SK-N-SH (cell line): ENCODE data around the gene CDCP1.

ENCODE experiments used
- CHD2 ChIP-seq: fragments of 150-350 bp; IDR thresholded peaks from 2 replicates; pipeline ENCODE4 v1.6.1; 2018; ENCODE audit warnings: low read length; ENCODE audit not compliant: partially characterized antibody
- EP300 ChIP-seq, 2 experiments: IDR thresholded peaks; 2 replicates each; pipeline versions ENCODE4 v1.4.0 to v1.6.1; 2012; ENCODE audit warnings: borderline replicate concordance in 1 of 2, low read depth in 1 of 2, low read length in 1 of 2
- EZH2phosphoT487 ChIP-seq: fragments of 200-600 bp; sonication (generic); IDR thresholded peaks from 2 replicates; pipeline ENCODE4 v1.6.1; 2017; ENCODE audit warnings: low read depth, mixed run types, mild to moderate bottlenecking, antibody characterized with exemption, moderate library complexity, borderline replicate concordance
- MXI1 ChIP-seq: IDR thresholded peaks from 2 replicates; pipeline ENCODE4 v1.6.1; 2012; ENCODE audit warnings: mild to moderate bottlenecking, low read depth, low read length, improper control_type of control experiment
- POLR2AphosphoS5 ChIP-seq: IDR thresholded peaks from 2 replicates; pipeline ENCODE4 v1.6.1; 2012; ENCODE audit warnings: low read depth, low read length
- RCOR1 ChIP-seq: fragments of 150-350 bp; IDR thresholded peaks from 2 replicates; pipeline ENCODE4 v1.6.1; 2017; ENCODE audit warnings: antibody characterized with exemption, low read length
- RFX5 ChIP-seq: IDR thresholded peaks from 2 replicates; pipeline ENCODE4 v1.6.1; 2012; ENCODE audit warnings: mild to moderate bottlenecking, improper control_type of control experiment, low read length
- RXRA ChIP-seq: IDR thresholded peaks from 2 replicates; pipeline ENCODE4 v1.4.0; 2012; ENCODE audit warnings: low read depth, mild to moderate bottlenecking, borderline replicate concordance
- TAF1 ChIP-seq: IDR thresholded peaks from 2 replicates; pipeline ENCODE4 v1.6.1; 2012; ENCODE audit warnings: low read depth, mild to moderate bottlenecking, low read length, moderate library complexity, borderline replicate concordance
- TF ChIP-seq, protein P1 (sequence below): fragments of 200-600 bp; sonication (generic); IDR thresholded peaks from 2 replicates; pipeline ENCODE4 v1.6.1; 2017; ENCODE audit warnings: antibody characterized with exemption, mild to moderate bottlenecking, moderate library complexity
- TF ChIP-seq, protein P2 (sequence below): IDR thresholded peaks from 2 replicates; pipeline ENCODE4 v1.4.0; 2012; ENCODE audit warnings: low read depth
- TF ChIP-seq, protein P3 (sequence below): IDR thresholded peaks from 2 replicates; pipeline ENCODE4; 2012
- TF ChIP-seq, protein P4 (sequence below): IDR thresholded peaks from 2 replicates; pipeline ENCODE4 v1.6.1; 2012; ENCODE audit warnings: mild to moderate bottlenecking, low read depth, low read length, moderate library complexity
- TF ChIP-seq, protein P5 (sequence below): fragments of 150-350 bp; IDR thresholded peaks from 2 replicates; pipeline ENCODE4 v1.6.1; 2017; ENCODE audit warnings: antibody characterized with exemption, low read length, low read depth, borderline replicate concordance

DNA sequence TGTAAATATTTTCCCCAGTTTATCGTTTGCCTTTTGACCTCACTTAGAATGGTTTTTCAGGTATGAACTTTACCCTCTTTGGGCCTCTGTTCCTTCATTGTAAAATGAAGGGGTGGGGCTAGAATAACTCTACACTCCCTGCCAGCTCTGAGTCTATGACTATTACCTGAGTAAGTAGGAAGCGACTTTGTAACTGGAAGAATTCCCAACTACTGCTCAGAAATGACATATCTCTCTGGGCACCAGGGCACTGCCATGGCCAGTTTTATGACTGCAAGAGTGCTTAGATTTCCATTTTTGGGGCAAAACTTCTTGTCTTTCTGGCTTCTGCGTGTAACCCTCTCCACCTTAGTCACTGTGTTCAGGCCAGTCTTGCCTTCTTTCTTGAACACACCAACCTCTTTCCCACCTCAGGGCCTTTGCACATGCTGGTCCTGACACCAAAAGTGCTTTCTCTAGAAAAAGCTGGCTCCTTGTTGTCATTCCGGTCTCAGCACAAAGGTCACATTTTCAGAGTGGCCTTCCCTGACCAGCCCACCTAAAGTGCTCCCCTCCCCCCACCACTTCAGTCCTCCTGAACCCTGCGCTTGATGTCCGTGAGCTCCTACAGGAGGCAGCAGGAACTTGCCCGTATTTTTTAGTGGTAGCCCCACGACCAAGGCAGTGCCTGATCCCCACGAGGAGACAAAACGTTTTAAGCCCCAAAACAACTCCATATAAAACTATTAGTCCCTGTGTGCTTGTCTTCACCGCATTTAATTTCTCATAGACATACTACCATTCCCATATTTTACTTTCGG is 25.6 kb downstream of the CDCP1 start:
- TF ChIP-seq POLR2AphosphoS5: no peak
- TF ChIP-seq EZH2phosphoT487: no peak
- TF ChIP-seq, protein P1, sequence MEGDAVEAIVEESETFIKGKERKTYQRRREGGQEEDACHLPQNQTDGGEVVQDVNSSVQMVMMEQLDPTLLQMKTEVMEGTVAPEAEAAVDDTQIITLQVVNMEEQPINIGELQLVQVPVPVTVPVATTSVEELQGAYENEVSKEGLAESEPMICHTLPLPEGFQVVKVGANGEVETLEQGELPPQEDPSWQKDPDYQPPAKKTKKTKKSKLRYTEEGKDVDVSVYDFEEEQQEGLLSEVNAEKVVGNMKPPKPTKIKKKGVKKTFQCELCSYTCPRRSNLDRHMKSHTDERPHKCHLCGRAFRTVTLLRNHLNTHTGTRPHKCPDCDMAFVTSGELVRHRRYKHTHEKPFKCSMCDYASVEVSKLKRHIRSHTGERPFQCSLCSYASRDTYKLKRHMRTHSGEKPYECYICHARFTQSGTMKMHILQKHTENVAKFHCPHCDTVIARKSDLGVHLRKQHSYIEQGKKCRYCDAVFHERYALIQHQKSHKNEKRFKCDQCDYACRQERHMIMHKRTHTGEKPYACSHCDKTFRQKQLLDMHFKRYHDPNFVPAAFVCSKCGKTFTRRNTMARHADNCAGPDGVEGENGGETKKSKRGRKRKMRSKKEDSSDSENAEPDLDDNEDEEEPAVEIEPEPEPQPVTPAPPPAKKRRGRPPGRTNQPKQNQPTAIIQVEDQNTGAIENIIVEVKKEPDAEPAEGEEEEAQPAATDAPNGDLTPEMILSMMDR: no peak
- TF ChIP-seq EP300 (IDR thresholded peaks at IDR 0.05; ENCODE audit: borderline replicate concordance in 1 of 2, low read depth in 1 of 2, low read length in 1 of 2): no peak
- TF ChIP-seq, protein P2, sequence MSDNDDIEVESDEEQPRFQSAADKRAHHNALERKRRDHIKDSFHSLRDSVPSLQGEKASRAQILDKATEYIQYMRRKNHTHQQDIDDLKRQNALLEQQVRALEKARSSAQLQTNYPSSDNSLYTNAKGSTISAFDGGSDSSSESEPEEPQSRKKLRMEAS: no peak
- TF ChIP-seq, protein P3, sequence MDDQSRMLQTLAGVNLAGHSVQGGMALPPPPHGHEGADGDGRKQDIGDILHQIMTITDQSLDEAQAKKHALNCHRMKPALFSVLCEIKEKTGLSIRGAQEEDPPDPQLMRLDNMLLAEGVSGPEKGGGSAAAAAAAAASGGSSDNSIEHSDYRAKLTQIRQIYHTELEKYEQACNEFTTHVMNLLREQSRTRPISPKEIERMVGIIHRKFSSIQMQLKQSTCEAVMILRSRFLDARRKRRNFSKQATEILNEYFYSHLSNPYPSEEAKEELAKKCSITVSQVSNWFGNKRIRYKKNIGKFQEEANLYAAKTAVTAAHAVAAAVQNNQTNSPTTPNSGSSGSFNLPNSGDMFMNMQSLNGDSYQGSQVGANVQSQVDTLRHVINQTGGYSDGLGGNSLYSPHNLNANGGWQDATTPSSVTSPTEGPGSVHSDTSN: no peak
- no peak for TF ChIP-seq CHD2
- no peak for TF ChIP-seq RCOR1
- no peak for TF ChIP-seq MXI1
- TF ChIP-seq, protein P4, sequence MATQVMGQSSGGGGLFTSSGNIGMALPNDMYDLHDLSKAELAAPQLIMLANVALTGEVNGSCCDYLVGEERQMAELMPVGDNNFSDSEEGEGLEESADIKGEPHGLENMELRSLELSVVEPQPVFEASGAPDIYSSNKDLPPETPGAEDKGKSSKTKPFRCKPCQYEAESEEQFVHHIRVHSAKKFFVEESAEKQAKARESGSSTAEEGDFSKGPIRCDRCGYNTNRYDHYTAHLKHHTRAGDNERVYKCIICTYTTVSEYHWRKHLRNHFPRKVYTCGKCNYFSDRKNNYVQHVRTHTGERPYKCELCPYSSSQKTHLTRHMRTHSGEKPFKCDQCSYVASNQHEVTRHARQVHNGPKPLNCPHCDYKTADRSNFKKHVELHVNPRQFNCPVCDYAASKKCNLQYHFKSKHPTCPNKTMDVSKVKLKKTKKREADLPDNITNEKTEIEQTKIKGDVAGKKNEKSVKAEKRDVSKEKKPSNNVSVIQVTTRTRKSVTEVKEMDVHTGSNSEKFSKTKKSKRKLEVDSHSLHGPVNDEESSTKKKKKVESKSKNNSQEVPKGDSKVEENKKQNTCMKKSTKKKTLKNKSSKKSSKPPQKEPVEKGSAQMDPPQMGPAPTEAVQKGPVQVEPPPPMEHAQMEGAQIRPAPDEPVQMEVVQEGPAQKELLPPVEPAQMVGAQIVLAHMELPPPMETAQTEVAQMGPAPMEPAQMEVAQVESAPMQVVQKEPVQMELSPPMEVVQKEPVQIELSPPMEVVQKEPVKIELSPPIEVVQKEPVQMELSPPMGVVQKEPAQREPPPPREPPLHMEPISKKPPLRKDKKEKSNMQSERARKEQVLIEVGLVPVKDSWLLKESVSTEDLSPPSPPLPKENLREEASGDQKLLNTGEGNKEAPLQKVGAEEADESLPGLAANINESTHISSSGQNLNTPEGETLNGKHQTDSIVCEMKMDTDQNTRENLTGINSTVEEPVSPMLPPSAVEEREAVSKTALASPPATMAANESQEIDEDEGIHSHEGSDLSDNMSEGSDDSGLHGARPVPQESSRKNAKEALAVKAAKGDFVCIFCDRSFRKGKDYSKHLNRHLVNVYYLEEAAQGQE: no peak
- TF ChIP-seq RXRA: no peak
- no peak for TF ChIP-seq TAF1
- TF ChIP-seq, protein P5, sequence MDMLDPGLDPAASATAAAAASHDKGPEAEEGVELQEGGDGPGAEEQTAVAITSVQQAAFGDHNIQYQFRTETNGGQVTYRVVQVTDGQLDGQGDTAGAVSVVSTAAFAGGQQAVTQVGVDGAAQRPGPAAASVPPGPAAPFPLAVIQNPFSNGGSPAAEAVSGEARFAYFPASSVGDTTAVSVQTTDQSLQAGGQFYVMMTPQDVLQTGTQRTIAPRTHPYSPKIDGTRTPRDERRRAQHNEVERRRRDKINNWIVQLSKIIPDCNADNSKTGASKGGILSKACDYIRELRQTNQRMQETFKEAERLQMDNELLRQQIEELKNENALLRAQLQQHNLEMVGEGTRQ: no peak
- no peak for TF ChIP-seq RFX5
